HT-29 (cell line): ENCODE data around the gene HPD. TPM values are rescaled to one million over a fixed set of nuclear protein-coding genes. Genes with fewer than 3 reads are reported as not detected.

Experiments used
- DNase-seq: peaks from one replicate; pipeline ENCODE4 v3.0.0-alpha.2; 2015; ENCODE audit warnings: low spot score
- total RNA-seq: library from RNA; depleted of rRNA; stranded (reverse); fragments of >200 nt; shearing (Covaris generic); gene quantifications from 2 replicates; pipeline ENCODE4 v1.2.3, GENCODE V29; 2014

HPD gene
- total RNA-seq, 1 experiment from 2014 or later = not detected

DNA sequence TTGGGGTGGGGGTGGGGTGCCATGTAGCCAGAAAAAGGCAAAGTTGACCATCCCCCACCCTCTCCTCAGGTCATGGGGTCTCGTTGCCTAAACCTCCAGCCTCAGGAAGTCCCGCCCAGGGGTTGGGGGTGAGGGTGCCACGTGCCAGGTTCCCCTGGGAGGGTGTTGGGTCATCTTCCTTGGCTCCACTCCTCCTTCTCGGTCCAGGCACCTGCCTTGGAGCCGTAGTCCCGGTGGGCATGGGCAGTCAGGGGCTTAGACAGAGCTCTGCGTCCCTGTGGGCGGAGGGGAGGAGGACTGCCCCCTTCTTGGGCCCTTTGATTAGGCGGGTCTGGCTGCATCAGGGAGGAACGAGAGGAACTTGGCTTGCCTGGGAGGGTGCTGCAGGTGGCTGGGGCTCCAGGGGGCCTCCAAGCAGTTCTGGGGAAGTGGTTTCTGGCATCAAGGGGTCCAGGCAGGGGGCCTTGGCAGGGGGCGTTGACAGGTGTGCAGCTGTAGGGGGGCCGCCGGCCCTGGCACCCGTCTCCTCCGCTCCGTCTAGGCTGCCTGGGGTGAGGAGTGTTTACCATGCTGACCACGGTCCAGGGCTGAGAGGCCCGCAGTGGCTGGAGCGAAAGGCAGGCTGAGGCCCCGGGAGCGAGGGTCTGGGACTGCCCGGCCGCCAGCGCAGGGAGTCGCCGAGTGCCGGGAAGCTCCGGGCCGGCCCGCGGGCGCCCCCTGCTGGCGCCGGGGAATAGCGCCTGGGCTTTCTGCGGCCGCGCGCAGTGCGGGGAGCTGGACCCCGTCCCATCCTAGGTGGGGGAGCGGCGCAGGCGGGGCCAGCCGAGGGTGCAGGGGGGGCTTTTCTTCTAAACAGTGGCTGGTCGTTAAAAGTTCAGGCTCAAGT is 47.0 kb downstream of the HPD start:
- peak; percentile 81 for DNase-seq

DNA sequence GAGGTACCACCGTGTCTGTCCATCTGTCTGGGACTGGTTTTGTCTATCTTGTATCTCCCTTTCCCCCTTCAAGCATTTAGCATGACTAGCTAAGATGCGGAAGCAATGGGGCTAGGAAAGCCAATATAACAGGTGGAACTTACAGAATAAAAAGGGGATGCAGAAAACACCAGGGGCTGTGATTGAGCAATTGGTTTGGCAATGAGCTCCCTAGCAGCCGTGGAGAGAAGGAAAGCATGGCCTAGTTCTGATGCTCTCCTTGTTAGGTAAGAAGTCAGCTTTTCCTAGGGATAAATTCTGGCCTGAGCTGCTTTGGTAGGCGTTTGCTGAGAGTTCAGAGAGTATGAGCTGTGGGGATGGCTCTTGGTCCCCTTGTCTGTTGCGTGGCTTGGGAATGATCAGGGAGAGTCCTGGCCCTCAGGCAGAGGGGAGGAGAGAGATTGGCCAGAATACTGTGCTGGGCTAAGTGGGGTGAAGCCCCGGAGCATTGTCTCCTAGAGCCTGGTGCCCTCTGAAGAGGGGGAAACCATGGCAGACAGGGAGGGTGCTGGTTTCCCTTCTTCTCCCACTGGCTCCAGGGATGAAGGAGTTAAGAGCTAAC is 47.7 kb downstream of the HPD start:
- no peak for DNase-seq

DNA sequence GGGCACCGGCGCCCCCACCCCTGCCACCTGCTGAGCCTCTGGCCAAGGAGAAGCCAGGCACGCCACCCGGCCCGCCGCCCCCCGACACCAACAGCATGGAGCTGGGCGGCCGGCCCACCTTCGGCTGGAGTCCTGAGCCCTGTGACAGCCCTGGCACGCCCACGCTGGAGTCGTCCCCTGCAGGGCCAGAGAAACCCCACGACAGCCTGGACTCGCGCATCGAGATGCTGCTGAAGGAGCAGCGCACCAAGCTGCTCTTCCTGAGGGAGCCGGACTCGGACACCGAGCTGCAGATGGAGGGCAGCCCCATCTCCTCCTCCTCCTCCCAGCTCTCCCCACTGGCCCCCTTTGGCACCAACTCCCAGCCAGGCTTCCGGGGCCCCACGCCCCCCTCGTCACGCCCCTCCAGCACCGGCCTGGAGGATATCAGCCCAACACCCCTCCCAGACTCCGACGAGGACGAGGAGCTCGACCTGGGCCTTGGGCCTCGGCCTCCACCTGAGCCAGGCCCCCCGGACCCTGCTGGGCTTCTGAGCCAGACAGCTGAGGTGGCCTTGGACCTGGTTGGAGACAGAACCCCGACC is 48.3 kb downstream of the HPD start:
- no peak for DNase-seq

- DNase-seq = no peak
Measured at GRCh38 chr12:121809712-121810116, 48.9 kb downstream of the HPD start.

DNA sequence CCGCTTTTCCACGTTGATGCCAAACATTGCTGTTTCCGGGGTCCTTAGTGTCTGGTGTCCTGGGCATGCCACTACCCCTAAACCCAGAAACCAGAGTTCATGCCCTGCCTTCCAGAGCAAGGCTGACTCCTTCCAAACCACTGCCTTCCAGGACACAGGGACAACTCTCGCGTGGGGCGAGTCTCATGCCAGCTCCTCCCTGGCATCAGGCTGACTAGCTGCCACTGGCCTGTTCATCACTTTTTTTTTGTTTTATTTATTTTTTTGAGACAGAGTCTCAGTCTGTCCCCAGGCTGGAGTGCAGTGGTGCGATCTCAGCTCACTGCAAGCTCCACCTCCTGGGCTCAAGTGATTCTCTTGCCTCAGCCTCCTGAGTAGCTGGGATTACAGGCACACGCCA is 50.0 kb downstream of the HPD start:
- no peak for DNase-seq

- DNase-seq = no peak
Measured at GRCh38 chr12:121807642-121808347, 50.9 kb downstream of the HPD start.

DNA sequence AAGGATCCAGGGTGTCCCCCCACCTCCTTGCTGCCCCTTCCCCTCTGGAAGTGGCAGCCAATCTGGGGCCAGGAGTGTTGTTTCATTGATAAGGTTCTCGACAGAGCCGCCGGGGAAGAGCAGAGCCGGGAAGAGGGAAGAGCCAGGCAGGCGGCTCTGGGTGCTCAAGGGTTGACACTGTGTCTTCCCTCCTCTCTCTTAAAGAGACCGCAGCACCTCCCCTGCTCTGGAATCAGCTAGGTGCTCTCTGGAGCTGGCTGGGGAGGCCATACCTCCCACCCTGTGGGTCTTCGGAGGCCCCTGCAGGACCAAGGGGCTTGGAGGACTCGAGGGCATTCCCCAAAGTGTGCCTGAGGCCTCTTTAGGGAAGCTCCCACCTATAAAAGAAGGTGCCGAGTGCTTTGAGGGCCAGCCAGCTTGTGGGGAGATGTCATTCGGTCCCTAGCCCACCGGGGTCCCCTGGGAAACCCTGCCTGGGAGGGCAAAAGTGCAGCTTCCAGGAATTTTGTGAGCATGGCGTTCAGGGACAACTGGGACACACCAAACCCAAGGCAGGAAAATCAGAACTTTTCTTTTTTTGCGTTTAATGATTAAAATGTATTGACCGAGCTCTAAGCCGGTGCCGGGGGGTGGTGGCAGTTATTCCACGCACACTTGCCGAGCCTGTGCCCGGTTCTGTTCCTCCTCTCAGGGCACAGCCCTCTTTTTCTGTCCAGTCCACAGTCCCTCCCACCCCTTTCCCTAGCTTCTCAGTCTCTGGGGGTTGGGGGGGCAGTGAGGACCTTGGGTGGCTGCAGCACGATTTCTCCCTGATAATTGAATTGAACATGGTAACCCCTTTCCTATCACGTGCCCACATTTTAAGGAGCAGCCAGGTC is 51.9 kb downstream of the HPD start:
- peak; percentile 55 for DNase-seq

GRCh38 chr12:121806009-121806545 is 52.6 kb downstream of the HPD start:
- no peak for DNase-seq

- DNase-seq = peak; percentile 55
Measured at GRCh38 chr12:121805171-121806008, 53.3 kb downstream of the HPD start.

DNA sequence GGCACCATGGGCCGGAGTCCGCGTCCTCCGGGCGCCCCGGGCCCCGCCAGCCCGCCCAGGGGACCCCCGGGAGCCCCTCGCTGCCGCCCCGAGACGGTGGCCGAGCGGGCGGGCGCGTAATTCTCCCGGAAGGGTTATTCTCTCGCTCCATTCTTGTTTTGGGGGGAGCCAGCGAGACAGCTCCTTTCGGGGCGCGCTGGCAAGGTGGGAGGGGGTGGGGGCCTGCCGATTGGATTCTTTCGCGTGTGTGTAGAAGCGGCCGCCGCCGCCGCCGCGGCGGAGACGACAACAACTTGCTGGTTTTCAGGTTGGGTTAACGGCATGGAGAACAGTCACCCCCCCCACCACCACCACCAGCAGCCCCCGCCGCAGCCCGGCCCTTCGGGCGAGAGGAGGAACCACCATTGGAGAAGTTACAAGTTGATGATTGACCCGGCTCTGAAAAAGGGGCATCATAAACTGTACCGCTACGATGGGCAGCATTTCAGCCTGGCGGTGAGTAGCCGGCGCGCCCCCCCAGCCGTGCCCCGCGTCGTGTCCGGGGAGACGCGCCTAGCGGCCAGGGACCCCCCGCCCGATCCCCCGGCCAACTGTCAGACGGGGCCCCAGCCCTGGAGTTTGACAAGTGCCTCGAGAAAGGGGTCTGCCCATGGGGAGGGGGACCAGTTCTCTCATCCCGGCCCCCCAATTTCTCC is 54.1 kb downstream of the HPD start:
- peak; percentile 46 for DNase-seq

GRCh38 chr12:121803861-121804416 is 54.7 kb downstream of the HPD start, which contains the start of gene SETD1B:
TSS of gene SETD1B (plus strand) at chr12:121804009. CDS start at chr12:121804738, 729 bp downstream.
- peak; percentile 47 for DNase-seq

DNA sequence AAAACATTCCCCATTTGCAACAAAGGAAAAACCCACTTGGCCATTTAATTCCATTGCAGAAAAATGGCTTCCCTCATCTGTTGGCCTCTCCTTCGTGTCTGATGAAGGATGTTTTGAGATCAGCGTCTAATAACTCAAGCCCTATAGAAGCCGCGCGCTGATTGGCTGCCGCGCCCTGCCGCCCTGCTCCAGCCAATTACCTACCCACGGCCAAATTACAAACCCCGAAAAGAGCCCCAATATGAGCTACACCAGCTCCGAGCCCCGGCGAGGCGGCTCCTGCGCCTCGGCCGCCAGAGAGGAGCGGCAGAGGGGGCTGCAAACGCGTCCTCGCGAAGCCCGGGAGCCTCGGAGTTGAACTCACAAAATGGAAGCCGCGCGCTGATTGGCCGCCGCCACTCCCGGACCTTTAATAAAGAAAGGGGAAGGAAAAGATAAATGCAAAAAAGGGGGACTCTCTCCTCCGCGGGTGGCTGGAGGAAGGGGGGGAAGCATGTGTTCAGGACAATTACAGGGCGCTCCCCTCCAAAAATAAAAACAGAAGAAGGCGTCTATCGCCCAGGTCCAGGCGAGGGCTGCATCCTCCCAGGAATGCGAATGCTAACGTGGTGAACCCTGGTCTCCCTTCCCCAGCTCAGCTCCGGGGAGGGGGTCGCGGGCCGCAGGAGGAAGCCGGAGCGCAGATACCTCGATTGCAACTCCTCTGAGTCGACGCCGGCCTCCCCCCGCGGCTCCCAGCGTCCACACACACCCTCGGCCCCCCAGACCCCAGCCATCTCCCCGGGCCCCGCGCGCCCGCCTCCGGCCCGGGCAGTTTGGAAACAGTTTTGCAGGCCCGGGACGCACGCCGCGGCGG is 55.6 kb downstream of the HPD start:
- peak; percentile 94 for DNase-seq

DNA sequence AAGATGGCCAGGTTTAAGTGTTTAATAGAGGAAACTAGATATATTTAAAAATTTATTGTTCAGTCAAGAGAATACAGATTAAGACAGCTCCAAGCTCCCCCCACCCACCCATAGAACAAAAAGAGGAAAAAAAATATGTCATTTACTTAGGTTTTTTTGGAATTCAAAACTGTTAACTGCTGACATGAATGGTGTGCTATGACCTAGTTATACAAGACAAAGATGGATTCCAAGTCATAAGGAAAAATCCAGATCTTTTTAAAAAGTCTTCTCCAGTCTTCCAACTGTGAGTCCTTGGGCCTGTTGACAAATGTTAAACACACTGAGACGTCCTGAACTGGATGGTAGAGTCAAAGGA is 56.2 kb downstream of the HPD start:
- no peak for DNase-seq

DNA sequence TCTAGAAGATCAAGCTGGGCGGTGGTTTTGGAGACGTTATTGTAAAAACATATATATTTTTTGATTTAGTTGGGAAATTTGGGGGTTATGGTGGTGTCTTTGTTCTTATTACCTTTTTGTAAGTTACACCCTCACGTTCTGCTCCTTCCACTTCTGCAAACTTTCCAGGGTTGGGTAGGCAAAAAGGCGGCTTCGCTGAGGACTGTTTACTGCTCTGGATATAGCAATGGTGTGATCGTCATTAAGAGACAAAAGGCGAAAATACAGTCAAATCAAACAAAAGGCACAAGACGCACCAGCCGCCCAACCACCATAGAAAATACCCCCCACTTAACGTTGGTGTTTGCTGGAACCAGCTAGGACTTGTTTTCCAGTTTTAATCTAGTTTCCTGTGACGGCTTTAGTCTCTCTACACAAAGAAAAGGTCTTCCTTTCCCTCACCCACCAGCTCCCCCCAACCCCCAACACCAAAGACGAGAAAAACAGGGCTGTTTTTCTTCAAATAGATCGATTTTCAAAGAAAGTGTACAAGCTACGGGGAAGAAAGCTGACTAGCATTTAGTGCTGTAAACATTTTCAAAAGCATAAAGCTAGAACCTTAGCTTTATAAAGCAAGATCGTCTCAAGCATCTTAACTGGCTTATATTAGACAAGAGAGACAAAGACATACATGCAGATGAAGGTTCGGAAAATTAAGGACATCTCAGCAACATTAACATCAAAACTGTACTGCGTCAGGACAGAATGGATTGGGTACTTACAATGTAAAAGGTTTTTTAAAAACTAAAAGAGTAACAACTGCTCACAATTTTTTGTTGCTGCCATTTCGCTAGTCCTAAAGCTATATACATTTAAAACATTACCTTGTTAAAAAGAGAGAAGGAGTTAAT is 56.8 kb downstream of the HPD start:
- peak; percentile 49 for DNase-seq

- DNase-seq = peak; percentile 68
Measured at GRCh38 chr12:121800694-121801594, 57.7 kb downstream of the HPD start.
